ENCODE measurements around the gene GIMAP7. TPM values are rescaled to one million over a fixed set of nuclear protein-coding genes. Genes with fewer than 3 reads are reported as not detected.

GIMAP7 gene
- total RNA-seq, 1 donor from 2014 or later: 4.2 TPM

DNA sequence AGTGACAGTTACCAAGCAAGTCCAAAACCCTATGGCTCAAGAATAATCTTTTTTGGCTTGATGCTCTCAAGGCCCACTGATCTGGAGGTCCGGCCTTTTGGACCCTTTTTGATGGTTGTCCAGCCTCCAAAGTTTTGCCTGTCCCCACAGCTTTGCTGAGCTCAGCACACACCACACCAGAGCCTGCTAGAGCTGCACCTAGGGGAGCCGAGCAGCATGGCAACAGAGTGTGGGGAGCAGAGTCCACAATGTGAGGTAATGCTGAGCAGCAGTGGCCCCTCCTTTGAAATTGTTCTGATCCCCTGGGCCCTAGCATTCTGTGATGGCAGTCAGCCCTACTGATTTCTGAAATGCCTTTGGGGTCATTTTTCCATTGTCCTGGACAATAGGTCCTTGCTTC, 9.3 kb downstream of the GIMAP7 start:
- Histone ChIP-seq H3K27me3 (ENCODE audit: control insufficient read depth in 3 of 3, insufficient read depth in 3 of 3, low read length in 3 of 3) (no peaks in the 10 kb centered on the region), H3K9ac (ENCODE audit: low read depth in 1 of 3, low read length in 3 of 3) (no peak overlapping the region), H3K27ac (ENCODE audit: low read depth, low read length) (no peak overlapping the region), H3K36me3 (ENCODE audit: control insufficient read depth in 3 of 3, insufficient read depth in 3 of 3, low read length in 3 of 3) (no peaks in the 10 kb centered on the region), H3K4me1 (ENCODE audit: control insufficient read depth in 3 of 3, insufficient read depth in 3 of 3, low read length in 3 of 3) (no peaks in the 10 kb centered on the region), H3K9me3 (ENCODE audit: control insufficient read depth in 3 of 3, low read length in 3 of 3) (peaks cover 0 to 3% (median 0%) of the 10 kb centered on the region in 3 donors), H3K4me3 (ENCODE audit: low read length in 3 of 3) (no peak overlapping the region)

DNA sequence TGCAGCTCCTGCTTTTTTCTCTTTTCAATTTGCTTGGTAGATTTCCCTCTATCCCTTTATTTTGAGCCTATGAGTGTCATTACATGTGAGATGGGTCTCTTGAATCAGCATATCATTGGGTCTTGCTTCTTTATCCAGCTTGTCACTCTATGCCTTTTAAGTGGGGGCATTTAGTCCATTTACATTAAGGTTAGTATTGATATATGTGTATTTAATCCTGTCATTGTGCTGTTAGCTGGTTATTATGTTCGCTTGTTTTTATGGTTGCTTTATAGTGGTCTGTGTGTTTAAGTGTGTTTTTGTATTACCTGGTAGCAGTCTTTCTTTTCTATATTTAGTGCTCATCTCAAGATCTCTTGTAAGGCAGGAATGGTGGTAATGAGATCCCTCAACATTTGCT, 17.0 kb downstream of the GIMAP7 start:
- Histone ChIP-seq H3K27ac (ENCODE audit: low read depth, low read length) (no peak overlapping the region), H3K9me3 (ENCODE audit: control insufficient read depth in 3 of 3, low read length in 3 of 3) (peaks cover 0 to 3% (median 0%) of the 10 kb centered on the region in 3 donors), H3K36me3 (ENCODE audit: control insufficient read depth in 3 of 3, insufficient read depth in 3 of 3, low read length in 3 of 3) (no peaks in the 10 kb centered on the region), H3K4me3 (ENCODE audit: low read length in 3 of 3) (no peak overlapping the region), H3K27me3 (ENCODE audit: control insufficient read depth in 3 of 3, insufficient read depth in 3 of 3, low read length in 3 of 3) (no peaks in the 10 kb centered on the region), H3K9ac (ENCODE audit: low read depth in 1 of 3, low read length in 3 of 3) (no peak overlapping the region), H3K4me1 (ENCODE audit: control insufficient read depth in 3 of 3, insufficient read depth in 3 of 3, low read length in 3 of 3) (no peaks in the 10 kb centered on the region)

DNA sequence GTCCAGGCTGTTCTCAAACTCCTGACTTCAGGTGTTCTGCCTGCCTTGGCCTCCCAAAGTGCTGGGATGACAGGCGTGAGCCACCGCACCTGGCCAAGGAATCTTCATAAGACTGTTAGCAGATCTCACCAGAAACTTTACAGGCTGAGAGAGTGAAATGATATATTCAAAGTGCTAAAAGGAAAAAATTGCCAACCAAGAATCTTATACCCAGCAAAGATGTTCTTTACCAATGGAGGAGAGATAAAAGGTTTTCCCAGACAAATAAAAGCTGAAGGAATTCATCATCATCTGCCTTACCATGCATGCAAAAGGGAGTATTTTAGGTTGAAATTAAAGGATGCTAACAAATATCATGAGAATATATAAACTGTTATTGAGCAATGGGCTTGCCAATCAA, 23.6 kb downstream of the GIMAP7 start:
- no peaks in the 10 kb centered on the region for H3K4me1 ChIP-seq (ENCODE audit: control insufficient read depth in 3 of 3, insufficient read depth in 3 of 3, low read length in 3 of 3)
- no peak overlapping the region for H3K4me3 ChIP-seq (ENCODE audit: low read length in 3 of 3)
- no peak overlapping the region for H3K27ac ChIP-seq (ENCODE audit: low read depth, low read length)
- no peaks in the 10 kb centered on the region for H3K27me3 ChIP-seq (ENCODE audit: control insufficient read depth in 3 of 3, insufficient read depth in 3 of 3, low read length in 3 of 3)
- H3K9me3 ChIP-seq (ENCODE audit: control insufficient read depth in 3 of 3, low read length in 3 of 3): peaks cover 0 to 5% (median 3%) of the 10 kb centered on the region in 3 donors
- no peaks in the 10 kb centered on the region for H3K36me3 ChIP-seq (ENCODE audit: control insufficient read depth in 3 of 3, insufficient read depth in 3 of 3, low read length in 3 of 3)
- no peak overlapping the region for H3K9ac ChIP-seq (ENCODE audit: low read depth in 1 of 3, low read length in 3 of 3)

DNA sequence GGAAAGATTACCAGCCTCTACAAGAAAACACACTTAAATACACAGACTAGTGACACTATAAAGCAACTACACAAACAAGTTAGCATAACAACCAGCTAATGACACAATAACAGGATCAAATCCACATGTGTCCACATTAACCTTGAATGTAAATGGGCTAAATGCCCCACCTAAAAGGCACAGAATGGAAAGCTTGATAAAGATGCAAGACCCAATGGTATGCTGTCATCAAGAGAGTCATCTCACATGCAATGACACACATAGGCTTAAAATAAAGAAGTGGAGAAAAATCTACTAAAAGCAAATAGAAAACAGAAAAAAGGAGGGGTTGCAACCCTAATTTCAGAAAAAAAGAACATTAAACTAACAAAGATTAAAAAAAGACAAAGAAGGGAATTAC, 38.5 kb downstream of the GIMAP7 start:
- Histone ChIP-seq H3K4me3 (ENCODE audit: low read length in 3 of 3) (no peak overlapping the region), H3K36me3 (ENCODE audit: control insufficient read depth in 3 of 3, insufficient read depth in 3 of 3, low read length in 3 of 3) (no peaks in the 10 kb centered on the region), H3K9me3 (ENCODE audit: control insufficient read depth in 3 of 3, low read length in 3 of 3) (no peaks in the 10 kb centered on the region), H3K27ac (ENCODE audit: low read depth, low read length) (no peak overlapping the region), H3K27me3 (ENCODE audit: control insufficient read depth in 3 of 3, insufficient read depth in 3 of 3, low read length in 3 of 3) (no peaks in the 10 kb centered on the region), H3K4me1 (ENCODE audit: control insufficient read depth in 3 of 3, insufficient read depth in 3 of 3, low read length in 3 of 3) (no peaks in the 10 kb centered on the region), H3K9ac (ENCODE audit: low read depth in 1 of 3, low read length in 3 of 3) (no peak overlapping the region)

DNA sequence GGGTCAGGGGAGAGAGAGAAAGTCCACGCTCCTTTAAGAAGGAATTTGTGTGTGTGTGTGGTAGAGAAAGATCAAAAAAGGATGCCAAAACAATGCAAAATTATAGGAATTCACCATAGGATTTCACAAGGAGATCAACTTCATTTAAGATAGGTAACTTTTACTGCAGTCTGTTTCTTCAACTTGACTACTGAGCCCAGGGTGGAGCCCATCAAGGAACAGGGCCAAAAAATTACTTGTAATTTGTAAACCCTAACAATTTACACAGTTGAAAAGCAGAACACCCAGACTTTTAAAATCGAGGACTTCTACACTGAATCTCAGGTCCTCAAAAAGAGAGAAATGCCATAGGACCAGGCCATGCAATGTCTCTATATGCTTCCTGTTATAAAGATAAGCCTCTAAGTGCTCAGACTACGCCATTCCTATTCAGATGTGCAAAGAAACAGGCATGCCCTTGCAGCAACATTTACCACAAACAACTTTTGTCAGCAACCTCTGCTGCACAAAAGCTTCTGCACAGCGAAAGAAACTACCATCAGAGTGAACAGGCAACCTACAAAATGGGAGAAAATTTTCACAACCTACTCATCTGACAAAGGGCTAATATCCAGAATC, 42.0 kb downstream of the GIMAP7 start:
- H3K9ac ChIP-seq (ENCODE audit: low read depth in 1 of 3, low read length in 3 of 3): no peak overlapping the region
- H3K27me3 ChIP-seq (ENCODE audit: control insufficient read depth in 3 of 3, insufficient read depth in 3 of 3, low read length in 3 of 3): no peaks in the 10 kb centered on the region
- H3K4me3 ChIP-seq (ENCODE audit: low read length in 3 of 3): no peak overlapping the region
- H3K27ac ChIP-seq (ENCODE audit: low read depth, low read length): no peak overlapping the region
- no peaks in the 10 kb centered on the region for H3K4me1 ChIP-seq (ENCODE audit: control insufficient read depth in 3 of 3, insufficient read depth in 3 of 3, low read length in 3 of 3)
- peaks cover 0 to 6% (median 2%) of the 10 kb centered on the region in 3 donors for H3K9me3 ChIP-seq (ENCODE audit: control insufficient read depth in 3 of 3, low read length in 3 of 3)
- H3K36me3 ChIP-seq (ENCODE audit: control insufficient read depth in 3 of 3, insufficient read depth in 3 of 3, low read length in 3 of 3): no peaks in the 10 kb centered on the region

DNA sequence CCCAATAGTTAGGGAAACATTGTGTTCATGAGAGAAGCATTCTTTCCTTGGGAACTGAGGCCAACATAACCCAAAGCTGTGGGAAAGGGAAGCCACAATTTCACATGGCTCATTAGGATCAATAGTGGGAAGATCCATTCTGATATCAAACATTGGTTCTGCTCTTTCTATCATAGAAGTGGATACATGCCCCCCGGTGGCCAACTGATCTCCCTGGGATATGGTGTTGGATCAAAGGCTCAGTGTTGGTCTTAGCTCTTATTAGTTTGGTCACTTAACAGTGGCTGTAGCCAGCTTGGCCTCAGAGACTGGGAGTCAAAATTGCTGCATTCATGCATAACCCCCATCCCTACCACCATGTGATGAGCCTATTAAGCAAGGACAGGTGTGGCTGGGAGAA, 45.8 kb downstream of the GIMAP7 start:
- Histone ChIP-seq H3K27ac (ENCODE audit: low read depth, low read length) (no peak overlapping the region), H3K27me3 (ENCODE audit: control insufficient read depth in 3 of 3, insufficient read depth in 3 of 3, low read length in 3 of 3) (no peaks in the 10 kb centered on the region), H3K4me1 (ENCODE audit: control insufficient read depth in 3 of 3, insufficient read depth in 3 of 3, low read length in 3 of 3) (no peaks in the 10 kb centered on the region), H3K9ac (ENCODE audit: low read depth in 1 of 3, low read length in 3 of 3) (no peak overlapping the region), H3K9me3 (ENCODE audit: control insufficient read depth in 3 of 3, low read length in 3 of 3) (peaks cover 0 to 6% (median 2%) of the 10 kb centered on the region in 3 donors), H3K36me3 (ENCODE audit: control insufficient read depth in 3 of 3, insufficient read depth in 3 of 3, low read length in 3 of 3) (no peaks in the 10 kb centered on the region), H3K4me3 (ENCODE audit: low read length in 3 of 3) (no peak overlapping the region)

DNA sequence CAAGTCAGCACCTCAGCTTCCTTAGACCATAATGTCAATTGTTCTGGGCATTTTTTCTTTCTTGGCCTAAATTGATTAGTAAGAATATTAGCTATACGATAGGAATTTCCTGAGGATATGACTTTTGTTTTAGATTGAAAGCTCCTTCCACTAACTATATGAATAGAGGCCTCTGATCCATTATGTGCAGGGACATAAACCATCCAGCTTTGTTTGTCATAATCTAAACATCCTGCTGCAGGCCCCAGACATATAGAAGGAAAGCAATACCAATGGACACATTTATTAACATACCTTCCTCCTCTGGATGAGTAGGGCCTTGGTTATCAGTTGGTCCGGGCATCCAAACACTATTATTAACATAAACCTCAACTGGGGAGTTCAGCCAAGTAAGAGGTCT, 48.2 kb downstream of the GIMAP7 start:
- Histone ChIP-seq H3K27ac (ENCODE audit: low read depth, low read length) (no peak overlapping the region), H3K36me3 (ENCODE audit: control insufficient read depth in 3 of 3, insufficient read depth in 3 of 3, low read length in 3 of 3) (no peaks in the 10 kb centered on the region), H3K9ac (ENCODE audit: low read depth in 1 of 3, low read length in 3 of 3) (no peak overlapping the region), H3K4me1 (ENCODE audit: control insufficient read depth in 3 of 3, insufficient read depth in 3 of 3, low read length in 3 of 3) (no peaks in the 10 kb centered on the region), H3K27me3 (ENCODE audit: control insufficient read depth in 3 of 3, insufficient read depth in 3 of 3, low read length in 3 of 3) (no peaks in the 10 kb centered on the region), H3K4me3 (ENCODE audit: low read length in 3 of 3) (no peak overlapping the region), H3K9me3 (ENCODE audit: control insufficient read depth in 3 of 3, low read length in 3 of 3) (peaks cover 0 to 6% (median 2%) of the 10 kb centered on the region in 3 donors)

DNA sequence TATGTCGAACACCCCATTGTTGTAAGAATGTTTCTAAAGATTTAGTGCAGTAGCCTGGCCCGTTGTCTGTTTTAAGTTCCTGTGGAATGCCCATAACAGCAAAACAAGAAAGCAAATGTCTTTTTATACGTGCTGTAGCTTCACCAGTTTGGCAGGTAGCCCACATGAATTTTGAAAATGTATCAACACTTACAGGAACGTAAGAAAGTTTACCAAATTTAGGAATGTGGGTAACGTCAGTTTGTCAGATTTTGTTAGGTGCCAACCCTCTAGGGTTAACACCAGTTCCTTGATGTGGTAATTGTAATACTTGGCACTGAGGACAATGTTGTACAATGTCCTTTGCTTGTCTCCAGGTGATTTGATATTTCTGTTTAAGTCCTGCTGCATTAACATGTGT, 49.3 kb downstream of the GIMAP7 start:
- H3K9ac ChIP-seq (ENCODE audit: low read depth in 1 of 3, low read length in 3 of 3): no peak overlapping the region
- H3K9me3 ChIP-seq (ENCODE audit: control insufficient read depth in 3 of 3, low read length in 3 of 3): peaks cover 0 to 6% (median 2%) of the 10 kb centered on the region in 3 donors
- H3K36me3 ChIP-seq (ENCODE audit: control insufficient read depth in 3 of 3, insufficient read depth in 3 of 3, low read length in 3 of 3): no peaks in the 10 kb centered on the region
- H3K4me1 ChIP-seq (ENCODE audit: control insufficient read depth in 3 of 3, insufficient read depth in 3 of 3, low read length in 3 of 3): no peaks in the 10 kb centered on the region
- no peak overlapping the region for H3K4me3 ChIP-seq (ENCODE audit: low read length in 3 of 3)
- H3K27me3 ChIP-seq (ENCODE audit: control insufficient read depth in 3 of 3, insufficient read depth in 3 of 3, low read length in 3 of 3): no peaks in the 10 kb centered on the region
- no peak overlapping the region for H3K27ac ChIP-seq (ENCODE audit: low read depth, low read length)

DNA sequence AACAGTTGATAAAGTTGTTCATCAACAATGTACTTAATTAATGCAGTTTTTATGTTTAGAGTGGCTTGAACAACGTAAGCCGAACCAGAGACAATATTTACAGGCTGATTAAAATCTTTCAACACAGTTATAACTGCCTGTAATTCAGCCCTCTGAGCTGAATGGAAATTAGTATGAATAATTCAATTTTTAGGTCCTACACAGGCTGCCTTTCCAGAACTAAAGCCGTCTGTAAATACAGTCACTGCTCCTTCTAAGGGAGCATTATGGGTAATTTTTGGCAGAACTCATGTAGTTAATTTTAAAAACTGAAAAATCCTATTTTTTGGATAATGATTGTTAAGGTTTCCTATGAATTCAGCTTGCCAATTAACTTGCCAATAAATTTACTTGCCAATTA, 49.9 kb downstream of the GIMAP7 start:
- Histone ChIP-seq H3K4me3 (ENCODE audit: low read length in 3 of 3) (no peak overlapping the region), H3K9ac (ENCODE audit: low read depth in 1 of 3, low read length in 3 of 3) (no peak overlapping the region), H3K27me3 (ENCODE audit: control insufficient read depth in 3 of 3, insufficient read depth in 3 of 3, low read length in 3 of 3) (no peaks in the 10 kb centered on the region), H3K4me1 (ENCODE audit: control insufficient read depth in 3 of 3, insufficient read depth in 3 of 3, low read length in 3 of 3) (no peaks in the 10 kb centered on the region), H3K27ac (ENCODE audit: low read depth, low read length) (no peak overlapping the region), H3K36me3 (ENCODE audit: control insufficient read depth in 3 of 3, insufficient read depth in 3 of 3, low read length in 3 of 3) (no peaks in the 10 kb centered on the region), H3K9me3 (ENCODE audit: control insufficient read depth in 3 of 3, low read length in 3 of 3) (peaks cover 0 to 6% (median 2%) of the 10 kb centered on the region in 3 donors)

DNA sequence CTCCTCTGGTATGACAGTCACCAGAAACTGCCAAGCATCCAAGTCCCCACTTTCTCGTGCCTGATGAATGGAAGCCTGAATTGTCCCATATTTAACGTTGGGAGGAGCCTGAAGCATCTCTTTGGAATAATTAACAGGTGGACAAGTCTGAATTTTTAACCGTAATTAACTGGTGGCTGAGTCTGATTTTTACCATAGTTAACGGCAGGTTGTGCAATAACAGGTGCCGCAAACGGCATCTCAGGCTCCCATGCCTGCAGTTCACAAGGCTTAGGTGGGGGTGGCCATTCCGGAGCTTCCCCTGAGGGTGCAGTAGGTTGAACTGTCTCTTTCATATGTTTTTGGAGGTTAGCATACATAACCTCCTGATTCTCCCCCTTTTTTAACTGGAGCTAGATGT, 50.6 kb downstream of the GIMAP7 start:
- no peak overlapping the region for H3K9ac ChIP-seq (ENCODE audit: low read depth in 1 of 3, low read length in 3 of 3)
- H3K27ac ChIP-seq (ENCODE audit: low read depth, low read length): no peak overlapping the region
- H3K36me3 ChIP-seq (ENCODE audit: control insufficient read depth in 3 of 3, insufficient read depth in 3 of 3, low read length in 3 of 3): no peaks in the 10 kb centered on the region
- H3K9me3 ChIP-seq (ENCODE audit: control insufficient read depth in 3 of 3, low read length in 3 of 3): peaks cover 0 to 6% (median 2%) of the 10 kb centered on the region in 3 donors
- no peak overlapping the region for H3K4me3 ChIP-seq (ENCODE audit: low read length in 3 of 3)
- no peaks in the 10 kb centered on the region for H3K27me3 ChIP-seq (ENCODE audit: control insufficient read depth in 3 of 3, insufficient read depth in 3 of 3, low read length in 3 of 3)
- peaks cover 0 to 3% (median under 1%) of the 10 kb centered on the region in 3 donors for H3K4me1 ChIP-seq (ENCODE audit: control insufficient read depth in 3 of 3, insufficient read depth in 3 of 3, low read length in 3 of 3)

All from skeletal muscle tissue (tissue), 4 donors.